ENCODE data around the gene DAB2.

The DAB2 gene

GRCh38 chr5:39424736-39425637, at the start of gene DAB2:
DAB2 (minus strand) TSS chr5:39424980; CDS start chr5:39394320, 30,660 bp downstream.
- DNase-seq (ENCODE audit: low read depth), result no peak

GRCh38 chr5:39473156-39473775, 48.5 kb upstream of the DAB2 start:
- no peak for DNase-seq (ENCODE audit: low read depth)

GRCh38 chr5:39471836-39472508, 47.2 kb upstream of the DAB2 start:
- DNase-seq (ENCODE audit: low read depth), result no peak

GRCh38 chr5:39470811-39471210, 46.0 kb upstream of the DAB2 start:
- DNase-seq (ENCODE audit: low read depth), result no peak

- no peak for DNase-seq (ENCODE audit: low read depth)
Observed at GRCh38 chr5:39469777-39470415, 45.1 kb upstream of the DAB2 start.

- no peak for DNase-seq (ENCODE audit: low read depth)
Observed at GRCh38 chr5:39469176-39469575, 44.4 kb upstream of the DAB2 start.

GRCh38 chr5:39466846-39467245, 42.1 kb upstream of the DAB2 start:
- DNase-seq (ENCODE audit: low read depth), result no peak

GRCh38 chr5:39465843-39466242, 41.1 kb upstream of the DAB2 start:
- no peak for DNase-seq (ENCODE audit: low read depth)

- DNase-seq (ENCODE audit: low read depth), result no peak
Observed at GRCh38 chr5:39465097-39465496, 40.3 kb upstream of the DAB2 start.

GRCh38 chr5:39464088-39464487, 39.3 kb upstream of the DAB2 start:
- no peak for DNase-seq (ENCODE audit: low read depth)

GRCh38 chr5:39462211-39462610, 37.4 kb upstream of the DAB2 start:
- DNase-seq (ENCODE audit: low read depth), result no peak

- DNase-seq (ENCODE audit: low read depth), result no peak
Observed at GRCh38 chr5:39461007-39461682, 36.4 kb upstream of the DAB2 start.

- DNase-seq (ENCODE audit: low read depth), result no peak
Observed at GRCh38 chr5:39459907-39460306, 35.1 kb upstream of the DAB2 start.

GRCh38 chr5:39459071-39459470, 34.3 kb upstream of the DAB2 start:
- no peak for DNase-seq (ENCODE audit: low read depth)

- no peak for DNase-seq (ENCODE audit: low read depth)
Observed at GRCh38 chr5:39455645-39456044, 30.9 kb upstream of the DAB2 start.

- DNase-seq (ENCODE audit: low read depth), result no peak
Observed at GRCh38 chr5:39453606-39454005, 28.8 kb upstream of the DAB2 start.

GRCh38 chr5:39452846-39453245, 28.1 kb upstream of the DAB2 start:
- DNase-seq (ENCODE audit: low read depth), result no peak

- DNase-seq (ENCODE audit: low read depth), result no peak
Observed at GRCh38 chr5:39451276-39451941, 26.6 kb upstream of the DAB2 start.

- DNase-seq (ENCODE audit: low read depth), result no peak
Observed at GRCh38 chr5:39450487-39450886, 25.7 kb upstream of the DAB2 start.

- DNase-seq (ENCODE audit: low read depth), result no peak
Observed at GRCh38 chr5:39449591-39449990, 24.8 kb upstream of the DAB2 start.

- no peak for DNase-seq (ENCODE audit: low read depth)
Observed at GRCh38 chr5:39448506-39449128, 23.8 kb upstream of the DAB2 start.
